ENCODE data around the gene HOXD4.

- no peak for TF ChIP-seq CTCF (IDR thresholded peaks at IDR 0.05; ENCODE audit: low read depth, low read length)
- TF ChIP-seq EZH2phosphoT487 (IDR thresholded peaks at IDR 0.05; ENCODE audit: low read depth): no peak
These were observed 6.3 kb downstream of the HOXD4 start for GRCh38 chr2:176157499-176158185.

Data from OCI-LY3 (cell line).